IPS DF 4.7 (cell line): ENCODE measurements around the gene KRTAP10-1.
"Not testable (repeated sequence)": the region's sequence is repeated elsewhere in the genome, so short reads cannot be mapped to it uniquely, and the experiment has no call there.

Experiments used
- DNase-seq: peaks from one replicate; pipeline ENCODE4 v3.0.0-alpha.2; 2013; ENCODE audit warnings: low spot score; ENCODE audit errors: extremely low read depth

The KRTAP10-1 gene

DNA sequence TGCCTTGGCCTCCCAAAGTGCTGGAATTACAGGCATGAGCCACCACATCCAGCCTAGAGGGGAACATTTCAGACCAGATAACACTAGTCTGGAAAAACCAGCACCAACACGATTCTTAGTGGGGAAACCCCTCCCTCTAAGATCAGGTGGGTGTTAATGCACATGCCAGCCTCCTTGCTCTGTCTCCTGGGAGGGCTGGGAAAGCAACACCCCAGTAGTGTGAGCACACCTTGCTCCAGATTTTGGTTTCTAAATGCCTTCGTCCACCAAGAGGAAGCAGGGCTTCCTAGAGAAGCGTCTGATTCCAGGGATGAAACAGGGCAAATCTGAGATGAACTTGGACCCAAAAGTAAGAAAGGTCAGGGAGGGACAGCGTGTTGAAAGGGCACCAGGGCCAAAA lies 31.3 kb upstream of the KRTAP10-1 start:
- no peak for DNase-seq

- DNase-seq, result no peak
Measured at GRCh38 chr21:44569861-44570517, 30.0 kb upstream of the KRTAP10-1 start.

DNA sequence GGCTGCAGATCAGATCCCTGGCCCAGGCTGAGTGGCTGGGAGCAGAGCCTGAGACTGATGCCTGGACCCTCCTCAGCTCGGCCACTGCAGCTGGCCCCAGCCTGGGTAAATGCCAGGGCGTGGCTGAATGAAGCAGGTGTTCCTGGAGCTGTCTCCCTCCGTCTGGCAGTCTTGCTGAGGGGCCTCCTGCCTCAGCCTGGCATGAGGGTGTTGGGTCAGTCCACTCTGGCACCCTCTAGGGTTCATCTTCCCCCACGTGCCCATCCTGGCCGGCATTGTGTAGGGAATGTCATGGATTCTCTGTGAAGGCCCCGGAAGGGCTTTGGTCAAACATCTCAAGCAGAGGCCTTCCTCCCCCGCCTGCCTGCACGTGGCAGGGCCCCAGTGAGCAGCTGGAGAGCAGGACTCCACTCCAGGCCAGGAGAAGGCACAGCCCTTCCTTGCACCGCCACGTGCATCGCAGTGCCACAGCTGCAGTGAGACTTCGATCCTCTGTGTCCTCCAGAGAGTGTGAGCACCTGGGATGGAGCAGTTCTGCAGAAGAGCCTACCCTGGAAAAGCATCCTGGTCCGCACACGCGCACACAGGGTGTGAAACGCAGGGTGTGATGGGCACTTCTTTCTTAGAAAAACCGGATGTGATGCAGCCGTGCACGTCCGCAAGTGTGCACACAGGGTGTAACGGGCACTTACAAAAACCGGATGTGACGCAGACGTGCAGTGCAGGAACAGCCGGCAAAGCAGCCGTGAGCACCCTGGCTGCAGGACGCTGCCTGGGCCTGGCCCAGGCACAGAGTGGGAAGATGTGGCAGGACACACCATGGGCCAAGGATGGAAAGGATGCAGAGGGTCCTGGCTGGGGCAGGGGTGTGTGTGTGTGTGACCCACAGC lies 28.9 kb upstream of the KRTAP10-1 start:
- DNase-seq, result no peak

DNA sequence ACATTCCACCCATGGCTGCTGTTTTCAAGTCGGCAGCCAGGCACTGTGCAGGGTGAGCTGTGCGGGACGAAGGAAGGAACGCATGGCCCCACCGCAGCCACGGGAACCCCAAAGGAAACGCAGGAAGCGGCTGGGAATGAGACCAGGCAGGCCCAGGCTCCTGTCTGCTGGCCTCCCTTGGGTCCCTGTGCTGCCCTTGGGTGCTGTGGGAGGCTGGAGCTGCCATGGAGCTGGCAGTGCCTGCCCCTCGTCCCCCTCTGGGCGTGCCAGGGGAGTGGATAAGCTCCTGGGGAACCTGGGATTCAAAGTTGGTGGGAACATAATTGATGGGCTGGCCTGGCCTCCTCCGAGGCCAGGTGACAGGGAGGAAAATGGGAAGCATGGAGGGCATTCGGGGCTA lies 28.3 kb upstream of the KRTAP10-1 start:
- no peak for DNase-seq

DNA sequence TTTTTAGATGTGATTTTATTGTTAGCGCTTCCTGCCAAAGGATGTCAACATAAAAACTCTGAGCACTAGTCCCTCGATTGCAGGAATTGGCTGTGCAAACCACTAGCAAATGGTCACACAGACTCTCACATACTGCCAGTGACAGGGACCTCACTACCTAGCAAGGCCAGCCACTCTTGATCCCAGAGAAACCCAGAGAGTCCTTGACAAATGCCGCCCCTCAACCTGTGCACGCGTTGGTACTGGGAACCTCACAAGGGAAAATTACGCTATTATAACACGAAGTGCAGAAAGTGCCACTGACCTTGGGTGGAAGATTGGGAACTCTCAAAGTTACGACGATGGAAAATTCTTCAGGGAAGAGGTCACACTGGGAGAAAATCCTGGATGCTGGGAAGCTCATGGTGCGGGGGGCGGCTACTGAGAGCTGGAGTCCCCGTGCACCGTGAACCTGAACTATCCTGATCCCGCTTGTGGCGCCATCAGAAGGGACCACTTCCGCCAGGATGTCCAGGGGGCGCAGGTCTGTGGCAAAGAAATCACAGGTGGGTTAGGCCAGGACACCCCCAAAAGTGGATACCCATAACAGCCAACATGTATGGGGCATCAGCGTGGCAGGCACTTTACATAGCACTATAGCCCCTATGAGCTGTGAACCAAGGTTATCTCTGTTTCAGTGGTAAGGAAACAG lies 27.6 kb upstream of the KRTAP10-1 start:
- DNase-seq, result no peak

DNA sequence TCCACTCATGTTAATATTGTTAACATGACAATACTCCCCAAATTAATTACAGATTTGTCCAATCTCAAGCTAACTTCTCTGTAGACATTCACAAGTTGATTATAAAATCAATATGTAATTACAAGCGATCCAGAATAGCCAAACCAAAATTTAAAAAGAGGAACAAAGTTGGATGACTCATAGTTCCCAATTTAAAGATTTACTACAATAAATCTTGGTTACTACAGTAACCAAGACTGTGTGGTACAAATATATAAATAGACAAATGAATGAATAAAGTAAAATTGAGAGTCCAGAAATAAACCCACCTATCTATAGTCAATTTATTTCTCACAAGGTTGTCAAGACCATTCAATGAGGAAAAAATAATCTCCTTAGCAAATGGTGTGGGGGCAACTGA lies 26.4 kb upstream of the KRTAP10-1 start:
- DNase-seq, result no peak

GRCh38 chr21:44564886-44565598 lies 25.0 kb upstream of the KRTAP10-1 start:
- DNase-seq, result no peak

GRCh38 chr21:44564099-44564498 lies 24.1 kb upstream of the KRTAP10-1 start:
- DNase-seq, result no peak

GRCh38 chr21:44558695-44559094 lies 18.7 kb upstream of the KRTAP10-1 start, which contains the start of gene KRTAP10-3:
KRTAP10-3 (minus strand) TSS chr21:44558795; CDS start chr21:44558715, 80 bp downstream.
- no peak for DNase-seq

GRCh38 chr21:44558329-44558675 lies 18.3 kb upstream of the KRTAP10-1 start:
- not testable (repeated sequence) for DNase-seq

DNA sequence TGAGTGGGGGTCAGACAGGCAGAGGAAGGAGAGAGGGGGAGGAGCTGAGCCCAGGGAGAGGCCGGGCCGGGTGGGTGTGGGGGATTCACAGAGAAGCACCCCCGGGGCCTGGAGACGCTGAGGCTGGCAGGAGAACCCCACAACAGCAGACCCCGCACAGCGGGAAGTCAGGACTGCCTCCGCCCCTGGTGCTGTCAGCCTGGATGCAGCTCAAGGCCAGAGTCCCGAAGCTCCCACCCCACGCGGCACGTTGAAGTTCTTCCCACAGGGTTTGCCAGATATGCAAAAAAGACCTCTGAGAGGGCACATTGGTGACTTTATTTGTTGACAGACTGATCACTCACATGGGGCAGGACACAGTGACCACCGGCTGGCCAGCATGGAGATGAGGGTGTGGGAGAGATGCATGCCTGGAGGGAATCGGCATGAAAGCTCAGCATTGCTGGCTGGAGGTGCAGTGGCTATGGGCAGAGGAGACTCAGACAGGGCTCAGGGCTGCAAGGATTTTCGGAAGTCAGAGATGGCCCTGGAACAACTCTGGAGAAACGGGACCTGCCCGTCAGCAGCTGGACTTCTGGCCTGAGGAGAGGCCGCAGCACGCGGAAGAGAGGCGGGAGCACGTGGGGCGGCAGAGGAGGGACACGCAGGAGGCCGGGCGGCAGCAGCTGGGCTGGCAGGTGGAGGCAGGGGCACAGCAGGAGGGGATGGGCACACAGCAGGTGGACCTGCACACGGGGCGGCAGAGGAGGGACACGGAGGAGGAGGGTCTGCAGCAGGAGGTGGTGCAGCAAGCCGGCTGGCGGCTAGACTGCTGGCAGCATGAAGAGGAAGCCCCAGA lies 17.7 kb upstream of the KRTAP10-1 start:
- no peak for DNase-seq

GRCh38 chr21:44556879-44557278 lies 16.9 kb upstream of the KRTAP10-1 start:
- DNase-seq, result no peak

- DNase-seq, result no peak
Measured at GRCh38 chr21:44555200-44555875, 15.3 kb upstream of the KRTAP10-1 start.

GRCh38 chr21:44552681-44553080 lies 12.7 kb upstream of the KRTAP10-1 start:
- DNase-seq, result no peak

DNA sequence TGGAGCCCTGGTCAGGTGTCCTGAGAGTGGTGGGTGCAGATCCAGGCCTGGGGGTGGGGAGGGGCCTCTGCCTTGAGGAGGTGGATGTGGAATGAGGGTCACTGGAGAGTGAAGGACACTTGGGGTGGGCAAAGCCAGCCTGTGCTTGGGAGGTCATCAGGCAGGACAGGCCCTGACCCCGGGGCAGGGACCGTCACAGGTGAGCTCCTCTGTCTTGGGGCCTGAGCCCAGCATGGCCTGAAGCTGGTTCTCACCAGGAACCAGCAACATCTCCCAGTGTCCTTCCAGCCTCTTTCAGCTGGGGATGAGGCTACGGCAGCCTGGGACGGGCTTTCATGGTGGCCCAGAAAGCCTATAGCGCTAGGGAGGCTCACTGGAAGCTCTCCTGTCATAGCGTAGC lies 12.1 kb upstream of the KRTAP10-1 start:
- no peak for DNase-seq

GRCh38 chr21:44551340-44551961 lies 11.5 kb upstream of the KRTAP10-1 start, which contains the start of gene KRTAP10-2:
KRTAP10-2 (minus strand) TSS chr21:44551505; CDS start chr21:44551458, 47 bp downstream.
- DNase-seq, result no peak

- DNase-seq, result no peak
Measured at GRCh38 chr21:44550807-44551206, 10.8 kb upstream of the KRTAP10-1 start.

DNA sequence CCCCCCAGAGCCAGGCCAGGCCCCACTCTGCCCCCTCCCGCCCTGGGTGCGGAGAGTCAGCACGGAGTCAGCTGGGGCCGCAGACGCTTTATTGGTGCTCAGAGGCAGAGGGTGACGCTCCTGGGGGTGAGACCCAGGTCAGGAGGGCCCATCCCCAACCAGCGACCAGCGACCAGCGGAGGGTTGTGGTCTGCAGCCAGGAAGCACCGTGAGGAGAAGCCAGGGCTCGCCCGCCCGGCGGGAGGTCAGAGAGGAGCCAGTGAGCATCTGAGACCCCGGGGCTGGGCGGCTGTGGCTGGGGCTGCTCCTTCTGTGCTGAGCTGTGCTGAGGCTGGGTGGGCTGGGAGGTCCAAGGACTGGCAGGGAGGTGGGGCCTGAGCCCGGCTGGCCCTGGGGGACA lies 10.3 kb upstream of the KRTAP10-1 start:
- DNase-seq, result not testable (repeated sequence)

DNA sequence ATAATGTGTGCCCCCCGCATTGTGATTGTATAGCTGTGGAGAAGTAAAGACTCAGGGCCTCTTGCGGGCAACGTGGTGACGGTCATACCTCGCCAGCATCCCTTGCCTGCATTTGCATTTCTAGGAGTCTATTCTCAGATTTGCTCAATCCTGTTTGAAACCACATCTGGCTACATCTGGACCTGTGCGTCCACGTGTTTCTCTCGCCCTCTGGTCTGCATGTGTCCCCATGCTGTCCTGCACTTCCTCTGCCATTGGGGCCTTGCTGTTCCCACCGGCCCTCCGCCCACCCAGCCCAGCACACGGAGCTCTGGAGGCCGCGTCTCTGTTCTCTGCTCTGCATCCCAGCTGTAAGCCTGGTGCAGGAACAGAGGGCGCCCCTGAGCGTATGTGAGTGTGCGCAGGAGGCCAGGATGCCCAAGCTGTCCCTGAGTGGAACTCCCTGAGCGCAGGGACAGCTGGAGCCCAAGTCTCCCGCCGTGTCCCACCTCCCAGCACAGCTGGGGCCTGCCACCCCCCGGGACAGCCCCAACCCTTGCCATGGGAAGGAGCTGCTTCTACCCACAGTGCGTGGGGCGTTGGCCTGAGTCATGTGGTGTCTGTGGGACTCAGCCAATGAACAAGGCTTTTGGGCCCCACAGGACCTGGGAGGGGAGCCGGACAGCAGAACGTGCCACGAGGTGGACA lies 9.7 kb upstream of the KRTAP10-1 start:
- DNase-seq, result no peak
